ENCODE data around the gene LHPP.

The LHPP gene

DNA sequence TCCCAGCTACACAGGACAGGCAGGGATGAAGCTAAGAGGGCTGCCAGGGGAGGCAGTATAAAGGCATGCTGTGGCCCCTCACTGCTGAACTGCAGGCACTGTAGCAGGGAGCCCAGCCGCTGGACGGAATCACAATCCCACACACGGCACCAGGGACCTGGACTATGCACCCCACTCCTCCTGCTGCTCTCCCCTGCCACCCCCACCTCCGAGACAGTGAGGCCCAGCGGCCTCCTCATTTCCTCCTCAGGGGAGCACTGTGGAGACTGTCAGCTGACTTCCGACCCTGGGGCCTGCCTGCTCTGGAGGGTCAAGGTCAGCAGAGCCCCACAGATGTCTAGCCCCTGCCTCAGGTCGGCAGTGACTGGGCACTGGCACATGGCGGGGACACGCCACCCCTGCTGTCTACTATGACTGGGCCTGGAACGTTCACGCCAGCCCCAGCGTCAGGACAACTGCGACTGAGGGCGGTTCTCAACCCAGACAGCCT, 189.8 kb downstream of the LHPP start:
- TF ChIP-seq, protein P1, sequence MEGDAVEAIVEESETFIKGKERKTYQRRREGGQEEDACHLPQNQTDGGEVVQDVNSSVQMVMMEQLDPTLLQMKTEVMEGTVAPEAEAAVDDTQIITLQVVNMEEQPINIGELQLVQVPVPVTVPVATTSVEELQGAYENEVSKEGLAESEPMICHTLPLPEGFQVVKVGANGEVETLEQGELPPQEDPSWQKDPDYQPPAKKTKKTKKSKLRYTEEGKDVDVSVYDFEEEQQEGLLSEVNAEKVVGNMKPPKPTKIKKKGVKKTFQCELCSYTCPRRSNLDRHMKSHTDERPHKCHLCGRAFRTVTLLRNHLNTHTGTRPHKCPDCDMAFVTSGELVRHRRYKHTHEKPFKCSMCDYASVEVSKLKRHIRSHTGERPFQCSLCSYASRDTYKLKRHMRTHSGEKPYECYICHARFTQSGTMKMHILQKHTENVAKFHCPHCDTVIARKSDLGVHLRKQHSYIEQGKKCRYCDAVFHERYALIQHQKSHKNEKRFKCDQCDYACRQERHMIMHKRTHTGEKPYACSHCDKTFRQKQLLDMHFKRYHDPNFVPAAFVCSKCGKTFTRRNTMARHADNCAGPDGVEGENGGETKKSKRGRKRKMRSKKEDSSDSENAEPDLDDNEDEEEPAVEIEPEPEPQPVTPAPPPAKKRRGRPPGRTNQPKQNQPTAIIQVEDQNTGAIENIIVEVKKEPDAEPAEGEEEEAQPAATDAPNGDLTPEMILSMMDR (IDR thresholded peaks at IDR 0.05; ENCODE audit: control insufficient read depth, insufficient read depth, low read depth, low read length, missing control alignments): no peak
- no peak for DNase-seq (ENCODE audit: low read depth)
- no peak overlapping the region for H3K4me3 ChIP-seq (ENCODE audit: control insufficient read depth, low read depth, low read length)

DNA sequence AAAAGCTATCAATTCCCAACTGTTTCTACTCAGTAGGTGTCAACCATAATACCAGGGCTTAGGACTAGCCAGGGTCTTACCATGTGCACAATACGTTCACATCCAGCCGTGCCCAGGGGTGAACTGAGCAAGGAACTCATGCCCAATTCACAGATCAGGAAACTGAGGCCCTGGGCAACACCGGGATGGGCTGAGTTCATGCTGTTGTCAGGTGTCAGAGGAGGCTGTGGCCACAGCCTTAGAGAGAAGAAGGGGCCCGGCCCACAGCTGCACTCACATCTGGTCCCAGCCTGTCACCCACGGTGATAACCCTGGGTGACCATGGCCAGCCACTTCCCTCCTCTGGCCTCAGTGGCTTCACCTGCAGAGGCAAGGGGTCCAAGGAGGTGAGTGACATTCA, 190.6 kb downstream of the LHPP start:
- H3K4me3 ChIP-seq (ENCODE audit: control insufficient read depth, low read depth, low read length): no peak overlapping the region
- TF ChIP-seq, protein P1 (IDR thresholded peaks at IDR 0.05; ENCODE audit: control insufficient read depth, insufficient read depth, low read depth, low read length, missing control alignments): no peak
- DNase-seq (ENCODE audit: low read depth): no peak

DNA sequence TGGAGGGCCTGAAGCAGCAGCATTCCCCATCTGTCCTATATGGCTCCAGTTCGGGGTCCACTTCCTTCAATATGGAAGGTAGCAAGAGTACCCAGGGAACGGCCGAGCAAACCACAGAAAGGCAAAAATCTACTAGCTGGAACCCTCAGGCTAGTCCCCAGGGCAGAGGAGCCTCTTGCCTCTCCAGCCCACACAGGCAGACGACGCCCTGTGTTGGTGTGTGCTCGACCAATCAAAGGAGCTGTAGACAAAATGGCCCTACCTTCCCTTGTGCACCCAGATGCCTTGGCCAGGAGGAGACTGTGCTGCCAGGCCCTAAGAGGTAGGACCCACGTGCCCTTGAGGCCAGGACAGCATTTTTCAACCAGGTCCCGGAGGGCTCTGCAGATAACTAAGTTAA, 191.1 kb downstream of the LHPP start:
- TF ChIP-seq, protein P1 (IDR thresholded peaks at IDR 0.05; ENCODE audit: control insufficient read depth, insufficient read depth, low read depth, low read length, missing control alignments): no peak
- DNase-seq (ENCODE audit: low read depth): no peak
- H3K4me3 ChIP-seq (ENCODE audit: control insufficient read depth, low read depth, low read length): no peak overlapping the region

DNA sequence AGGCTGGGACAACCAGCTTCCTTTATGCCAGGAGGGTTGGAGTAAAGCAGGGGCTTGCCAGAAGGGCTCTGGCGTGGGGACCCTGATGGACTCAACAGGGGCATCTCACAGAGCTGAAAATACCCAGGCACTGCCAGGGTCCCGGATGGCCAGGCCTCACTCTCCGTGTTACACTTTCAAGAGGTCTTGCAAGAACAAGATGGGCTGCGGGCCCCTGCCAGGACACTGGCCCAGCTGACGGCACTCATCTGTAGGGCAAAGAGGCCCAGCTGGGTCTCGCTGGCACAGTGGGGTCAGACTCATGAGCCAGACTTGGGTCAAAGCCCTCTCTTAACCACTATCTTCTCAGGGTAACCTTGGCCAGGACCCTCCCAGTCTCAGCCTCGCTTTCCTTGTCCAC, 191.7 kb downstream of the LHPP start:
- TF ChIP-seq, protein P1 (IDR thresholded peaks at IDR 0.05; ENCODE audit: control insufficient read depth, insufficient read depth, low read depth, low read length, missing control alignments): no peak
- no peak overlapping the region for H3K4me3 ChIP-seq (ENCODE audit: control insufficient read depth, low read depth, low read length)
- DNase-seq (ENCODE audit: low read depth): no peak

GRCh38 chr10:124653811-124654651, 192.4 kb downstream of the LHPP start:
- H3K4me3 ChIP-seq (ENCODE audit: control insufficient read depth, low read depth, low read length): no peak overlapping the region
- TF ChIP-seq, protein P1 (IDR thresholded peaks at IDR 0.05; ENCODE audit: control insufficient read depth, insufficient read depth, low read depth, low read length, missing control alignments): no peak
- DNase-seq (ENCODE audit: low read depth): no peak

DNA sequence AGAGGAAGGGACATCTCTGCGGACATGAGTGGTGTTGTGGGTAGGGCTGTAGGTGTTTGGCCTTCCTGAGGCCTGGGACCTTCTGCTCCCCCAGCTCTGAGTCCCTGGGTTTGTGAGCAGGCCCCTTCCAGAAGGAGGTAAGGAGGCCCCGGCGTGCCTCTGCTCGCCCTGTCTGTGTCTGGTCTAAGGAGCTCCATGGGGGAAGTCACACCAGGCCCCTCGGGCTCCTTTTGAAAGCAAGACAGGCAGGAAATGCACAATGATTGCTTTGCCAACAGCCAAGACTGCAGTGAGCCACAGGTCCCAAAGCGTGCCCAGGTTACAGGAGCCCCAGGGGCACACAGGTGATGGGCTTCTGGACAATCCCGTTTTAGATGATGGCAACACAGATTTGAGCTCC, 193.1 kb downstream of the LHPP start:
- no peak for DNase-seq (ENCODE audit: low read depth)
- TF ChIP-seq, protein P1 (IDR thresholded peaks at IDR 0.05; ENCODE audit: control insufficient read depth, insufficient read depth, low read depth, low read length, missing control alignments): no peak
- no peak overlapping the region for H3K4me3 ChIP-seq (ENCODE audit: control insufficient read depth, low read depth, low read length)

Measured in AG09309 (cell line).